PFSK-1 (cell line): Measurements from ENCODE around the gene SLC25A47.

ENCODE experiments used
- FOXP2 ChIP-seq: optimal IDR thresholded peaks from 2 replicates; pipeline ENCODE3; 2011; ENCODE audit warnings: borderline replicate concordance, control low read depth, inconsistent platforms; ENCODE audit not compliant: insufficient read depth; ENCODE audit errors: extremely low read length, extremely low read depth
- POLR2AphosphoS5 ChIP-seq: IDR thresholded peaks from 2 replicates; pipeline ENCODE4 v1.6.1; 2012; ENCODE audit warnings: low read depth, mild to moderate bottlenecking, control low read depth, low read length, moderate library complexity
- SIN3A ChIP-seq: IDR thresholded peaks from 2 replicates; pipeline ENCODE4 v1.6.1; 2012; ENCODE audit warnings: mild to moderate bottlenecking, low read length, moderate library complexity, borderline replicate concordance; ENCODE audit not compliant: insufficient read depth
- TAF1 ChIP-seq: IDR thresholded peaks from 2 replicates; pipeline ENCODE4 v1.6.1; 2012; ENCODE audit warnings: low read length, control low read depth, borderline replicate concordance; ENCODE audit not compliant: insufficient read depth
- TF ChIP-seq, protein P1 (sequence below), 2 experiments: IDR thresholded peaks; 2 replicates each; pipeline versions ENCODE4 v1.6.1 to v1.8.0; 2011 to 2012; ENCODE audit warnings: low read depth in 2 of 2, low read length in 2 of 2, control low read depth in 1 of 2, inconsistent platforms in 1 of 2, mild to moderate bottlenecking in 1 of 2, moderate library complexity in 1 of 2; ENCODE audit not compliant: insufficient read depth in 1 of 2

The SLC25A47 gene

GRCh38 chr14:100302616-100303015 lies 20.5 kb upstream of the SLC25A47 start:
- TF ChIP-seq, protein P1, sequence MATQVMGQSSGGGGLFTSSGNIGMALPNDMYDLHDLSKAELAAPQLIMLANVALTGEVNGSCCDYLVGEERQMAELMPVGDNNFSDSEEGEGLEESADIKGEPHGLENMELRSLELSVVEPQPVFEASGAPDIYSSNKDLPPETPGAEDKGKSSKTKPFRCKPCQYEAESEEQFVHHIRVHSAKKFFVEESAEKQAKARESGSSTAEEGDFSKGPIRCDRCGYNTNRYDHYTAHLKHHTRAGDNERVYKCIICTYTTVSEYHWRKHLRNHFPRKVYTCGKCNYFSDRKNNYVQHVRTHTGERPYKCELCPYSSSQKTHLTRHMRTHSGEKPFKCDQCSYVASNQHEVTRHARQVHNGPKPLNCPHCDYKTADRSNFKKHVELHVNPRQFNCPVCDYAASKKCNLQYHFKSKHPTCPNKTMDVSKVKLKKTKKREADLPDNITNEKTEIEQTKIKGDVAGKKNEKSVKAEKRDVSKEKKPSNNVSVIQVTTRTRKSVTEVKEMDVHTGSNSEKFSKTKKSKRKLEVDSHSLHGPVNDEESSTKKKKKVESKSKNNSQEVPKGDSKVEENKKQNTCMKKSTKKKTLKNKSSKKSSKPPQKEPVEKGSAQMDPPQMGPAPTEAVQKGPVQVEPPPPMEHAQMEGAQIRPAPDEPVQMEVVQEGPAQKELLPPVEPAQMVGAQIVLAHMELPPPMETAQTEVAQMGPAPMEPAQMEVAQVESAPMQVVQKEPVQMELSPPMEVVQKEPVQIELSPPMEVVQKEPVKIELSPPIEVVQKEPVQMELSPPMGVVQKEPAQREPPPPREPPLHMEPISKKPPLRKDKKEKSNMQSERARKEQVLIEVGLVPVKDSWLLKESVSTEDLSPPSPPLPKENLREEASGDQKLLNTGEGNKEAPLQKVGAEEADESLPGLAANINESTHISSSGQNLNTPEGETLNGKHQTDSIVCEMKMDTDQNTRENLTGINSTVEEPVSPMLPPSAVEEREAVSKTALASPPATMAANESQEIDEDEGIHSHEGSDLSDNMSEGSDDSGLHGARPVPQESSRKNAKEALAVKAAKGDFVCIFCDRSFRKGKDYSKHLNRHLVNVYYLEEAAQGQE (IDR thresholded peaks at IDR 0.05; ENCODE audit: insufficient read depth in 1 of 2, low read depth in 2 of 2, low read length in 2 of 2) = no peak
- no peak for TF ChIP-seq TAF1
- no peak for TF ChIP-seq SIN3A
- no peak for TF ChIP-seq POLR2AphosphoS5
- TF ChIP-seq FOXP2 = no peak

DNA sequence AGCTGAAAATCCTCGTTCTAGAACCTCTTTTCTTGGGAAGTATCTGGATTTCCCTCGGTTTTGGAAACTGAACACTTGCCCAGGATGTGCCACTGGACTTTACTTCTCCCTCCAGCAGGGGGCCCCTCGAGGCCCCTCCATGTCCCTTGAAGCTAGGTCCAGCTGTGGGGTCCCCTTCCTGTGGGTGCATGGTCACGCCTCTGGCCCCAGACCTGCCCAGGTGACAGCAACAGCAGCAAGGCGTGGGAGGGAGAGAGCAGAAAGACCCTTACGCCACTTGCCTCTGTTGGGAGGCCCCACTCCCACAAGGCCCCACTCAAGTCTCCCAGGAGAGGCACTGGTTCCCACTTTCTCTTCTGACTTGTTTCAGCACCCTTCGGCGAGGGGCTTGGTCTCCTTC lies 20.0 kb upstream of the SLC25A47 start:
- TF ChIP-seq, protein P1 (IDR thresholded peaks at IDR 0.05; ENCODE audit: insufficient read depth in 1 of 2, low read depth in 2 of 2, low read length in 2 of 2) = no peak
- TF ChIP-seq POLR2AphosphoS5 (no peak), TAF1 (no peak), FOXP2 (no peak)

DNA sequence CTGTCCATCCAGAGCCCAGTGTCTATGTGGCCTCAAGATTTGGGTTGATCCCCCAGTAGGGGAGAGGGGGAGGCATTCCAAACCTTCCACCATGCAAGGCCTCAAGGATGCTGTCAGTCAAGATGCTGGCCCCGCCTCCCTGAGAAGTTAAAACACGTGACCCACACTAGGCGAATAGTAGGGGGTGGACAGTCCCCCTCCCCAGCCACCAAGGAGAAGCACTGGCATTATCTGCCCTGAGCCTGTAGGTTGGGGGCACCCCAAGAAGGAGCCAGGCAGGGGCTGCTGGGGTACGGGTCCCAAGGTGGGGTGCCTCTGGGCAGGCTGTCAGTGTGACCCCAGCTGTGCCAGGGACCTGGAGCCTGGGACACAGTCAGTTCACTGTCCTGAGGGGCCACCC lies 19.2 kb upstream of the SLC25A47 start:
- TF ChIP-seq FOXP2 (no peak), TAF1 (no peak), SIN3A (no peak), POLR2AphosphoS5 (no peak)
- TF ChIP-seq, protein P1 (IDR thresholded peaks at IDR 0.05; ENCODE audit: insufficient read depth in 1 of 2, low read depth in 2 of 2, low read length in 2 of 2) = no peak

GRCh38 chr14:100304825-100305323 lies 18.3 kb upstream of the SLC25A47 start:
- TF ChIP-seq SIN3A (no peak), POLR2AphosphoS5 (no peak), FOXP2 (no peak), TAF1 (no peak)
- TF ChIP-seq, protein P1 (IDR thresholded peaks at IDR 0.05; ENCODE audit: insufficient read depth in 1 of 2, low read depth in 2 of 2, low read length in 2 of 2) = no peak

- TF ChIP-seq, protein P1 (IDR thresholded peaks at IDR 0.05; ENCODE audit: insufficient read depth in 1 of 2, low read depth in 2 of 2, low read length in 2 of 2) = no peak
- TF ChIP-seq TAF1 (no peak), FOXP2 (no peak), SIN3A (no peak)
Observed at GRCh38 chr14:100305324-100306100, 17.6 kb upstream of the SLC25A47 start.
